Stimulated activated naive CD4-positive, alpha-beta T cell (primary cell): ENCODE data around the gene SOD2.
"Not testable (repeated sequence)": the region's sequence is repeated elsewhere in the genome, so short reads cannot be mapped to it uniquely, and the experiment has no call there.

Experiments
- DNase-seq, 6 experiments: peaks; one replicate each; lab custom pipeline; 2025; lab: John Stamatoyannopoulos, UW

Gene SOD2

GRCh38 chr6:159693128-159693893, at the start of gene SOD2:
TSS of gene SOD2 (minus strand) at chr6:159693241. CDS start at chr6:159693167, 74 bp downstream.
- peak; percentile 69 to 97 (median 82) for DNase-seq

GRCh38 chr6:159742165-159742564, 49.1 kb upstream of the SOD2 start:
- no peak for DNase-seq

- DNase-seq, result no peak
Measured at GRCh38 chr6:159739341-159739740, 46.3 kb upstream of the SOD2 start.

GRCh38 chr6:159736908-159737307, 43.9 kb upstream of the SOD2 start:
- DNase-seq, result no peak

- DNase-seq, result not testable (repeated sequence)
Measured at GRCh38 chr6:159733395-159733794, 40.4 kb upstream of the SOD2 start.

GRCh38 chr6:159732550-159732949, 39.5 kb upstream of the SOD2 start:
- not testable (repeated sequence) for DNase-seq

GRCh38 chr6:159730332-159730676, 37.3 kb upstream of the SOD2 start:
- no peak for DNase-seq

GRCh38 chr6:159729598-159730331, 36.7 kb upstream of the SOD2 start:
- no peak for DNase-seq

- no peak for DNase-seq
Measured at GRCh38 chr6:159728531-159728964, 35.5 kb upstream of the SOD2 start.

- peak in 3 of 6 experiments; percentile 43 to 80 (median 54) for DNase-seq
Measured at GRCh38 chr6:159727717-159728445, 34.8 kb upstream of the SOD2 start.

GRCh38 chr6:159726918-159727716, 34.1 kb upstream of the SOD2 start, which contains the start of gene WTAP:
TSS of gene WTAP (plus strand) at chr6:159727506. CDS start at chr6:159736266, 8,760 bp downstream.
- DNase-seq, result peak; percentile 95 to 97 (median 96)

GRCh38 chr6:159726255-159726917, 33.3 kb upstream of the SOD2 start:
- DNase-seq, result no peak

- DNase-seq, result not testable (repeated sequence)
Measured at GRCh38 chr6:159725208-159725607, 32.2 kb upstream of the SOD2 start.

- DNase-seq, result no peak
Measured at GRCh38 chr6:159724778-159725177, 31.7 kb upstream of the SOD2 start.

- no peak for DNase-seq
Measured at GRCh38 chr6:159723259-159723658, 30.2 kb upstream of the SOD2 start.

- no peak for DNase-seq
Measured at GRCh38 chr6:159722655-159723054, 29.6 kb upstream of the SOD2 start.

- not testable (repeated sequence) for DNase-seq
Measured at GRCh38 chr6:159721981-159722380, 28.9 kb upstream of the SOD2 start.

GRCh38 chr6:159720708-159721107, 27.7 kb upstream of the SOD2 start:
- DNase-seq, result peak in 5 of 6 experiments; percentile 26 to 79 (median 59)

- no peak for DNase-seq
Measured at GRCh38 chr6:159719287-159719686, 26.2 kb upstream of the SOD2 start.

GRCh38 chr6:159718634-159719033, 25.6 kb upstream of the SOD2 start:
- DNase-seq, result no peak
